Hindlimb muscle (tissue), 1 donor: ENCODE data around the gene PTPRC. TPM values are rescaled to one million over a fixed set of nuclear protein-coding genes. Genes with fewer than 3 reads are reported as not detected.
"Not testable (repeated sequence)": the region's sequence is repeated elsewhere in the genome, so short reads cannot be mapped to it uniquely, and the experiment has no call there.

Experiments used
- DNase-seq: peaks from one replicate; pipeline ENCODE4 v3.0.0-alpha.2; 2013
- polyA plus RNA-seq: library from polyadenylated mRNA; unstranded; fragments of 120-200 nt; gene quantifications from one replicate; pipeline ENCODE4 v1.2.1, GENCODE V29; 2013; ENCODE audit not compliant: insufficient read length

Gene PTPRC, protein sequence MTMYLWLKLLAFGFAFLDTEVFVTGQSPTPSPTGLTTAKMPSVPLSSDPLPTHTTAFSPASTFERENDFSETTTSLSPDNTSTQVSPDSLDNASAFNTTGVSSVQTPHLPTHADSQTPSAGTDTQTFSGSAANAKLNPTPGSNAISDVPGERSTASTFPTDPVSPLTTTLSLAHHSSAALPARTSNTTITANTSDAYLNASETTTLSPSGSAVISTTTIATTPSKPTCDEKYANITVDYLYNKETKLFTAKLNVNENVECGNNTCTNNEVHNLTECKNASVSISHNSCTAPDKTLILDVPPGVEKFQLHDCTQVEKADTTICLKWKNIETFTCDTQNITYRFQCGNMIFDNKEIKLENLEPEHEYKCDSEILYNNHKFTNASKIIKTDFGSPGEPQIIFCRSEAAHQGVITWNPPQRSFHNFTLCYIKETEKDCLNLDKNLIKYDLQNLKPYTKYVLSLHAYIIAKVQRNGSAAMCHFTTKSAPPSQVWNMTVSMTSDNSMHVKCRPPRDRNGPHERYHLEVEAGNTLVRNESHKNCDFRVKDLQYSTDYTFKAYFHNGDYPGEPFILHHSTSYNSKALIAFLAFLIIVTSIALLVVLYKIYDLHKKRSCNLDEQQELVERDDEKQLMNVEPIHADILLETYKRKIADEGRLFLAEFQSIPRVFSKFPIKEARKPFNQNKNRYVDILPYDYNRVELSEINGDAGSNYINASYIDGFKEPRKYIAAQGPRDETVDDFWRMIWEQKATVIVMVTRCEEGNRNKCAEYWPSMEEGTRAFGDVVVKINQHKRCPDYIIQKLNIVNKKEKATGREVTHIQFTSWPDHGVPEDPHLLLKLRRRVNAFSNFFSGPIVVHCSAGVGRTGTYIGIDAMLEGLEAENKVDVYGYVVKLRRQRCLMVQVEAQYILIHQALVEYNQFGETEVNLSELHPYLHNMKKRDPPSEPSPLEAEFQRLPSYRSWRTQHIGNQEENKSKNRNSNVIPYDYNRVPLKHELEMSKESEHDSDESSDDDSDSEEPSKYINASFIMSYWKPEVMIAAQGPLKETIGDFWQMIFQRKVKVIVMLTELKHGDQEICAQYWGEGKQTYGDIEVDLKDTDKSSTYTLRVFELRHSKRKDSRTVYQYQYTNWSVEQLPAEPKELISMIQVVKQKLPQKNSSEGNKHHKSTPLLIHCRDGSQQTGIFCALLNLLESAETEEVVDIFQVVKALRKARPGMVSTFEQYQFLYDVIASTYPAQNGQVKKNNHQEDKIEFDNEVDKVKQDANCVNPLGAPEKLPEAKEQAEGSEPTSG (N-terminal part only)
- polyA plus RNA-seq = 6.9 TPM

DNA sequence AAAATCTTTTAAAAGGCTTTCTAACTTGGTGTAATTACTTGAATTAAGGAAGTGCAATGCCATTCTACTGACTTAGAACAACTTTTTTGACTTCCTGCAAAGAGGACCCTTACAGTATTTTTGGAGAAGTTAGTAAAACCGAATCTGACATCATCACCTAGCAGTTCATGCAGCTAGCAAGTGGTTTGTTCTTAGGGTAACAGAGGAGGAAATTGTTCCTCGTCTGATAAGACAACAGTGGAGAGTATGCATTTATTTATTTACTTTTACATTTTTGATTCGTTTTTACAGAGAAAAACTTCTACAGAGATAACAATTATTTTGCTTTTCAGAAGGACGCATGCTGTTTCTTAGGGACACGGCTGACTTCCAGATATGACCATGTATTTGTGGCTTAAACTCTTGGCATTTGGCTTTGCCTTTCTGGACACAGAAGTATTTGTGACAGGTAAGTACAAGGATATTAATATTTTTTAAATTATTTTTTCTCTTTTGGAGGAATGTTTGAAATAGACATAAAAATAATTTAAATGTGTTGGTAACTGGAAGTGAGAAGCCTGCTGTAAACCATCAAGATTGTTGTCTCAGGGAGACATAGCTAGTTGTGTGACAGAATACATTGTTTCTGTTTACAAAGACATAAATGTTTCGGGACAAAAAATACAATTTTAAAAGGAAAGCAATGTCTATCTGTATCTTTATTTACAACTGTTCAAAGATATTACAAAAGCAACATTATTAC, at the start of gene PTPRC:
Gene PTPRC (plus strand): TSS at position 147 of the 742 bp plus-strand sequence. CDS start 229 bp downstream, at position 376.
- no peak for DNase-seq

DNA sequence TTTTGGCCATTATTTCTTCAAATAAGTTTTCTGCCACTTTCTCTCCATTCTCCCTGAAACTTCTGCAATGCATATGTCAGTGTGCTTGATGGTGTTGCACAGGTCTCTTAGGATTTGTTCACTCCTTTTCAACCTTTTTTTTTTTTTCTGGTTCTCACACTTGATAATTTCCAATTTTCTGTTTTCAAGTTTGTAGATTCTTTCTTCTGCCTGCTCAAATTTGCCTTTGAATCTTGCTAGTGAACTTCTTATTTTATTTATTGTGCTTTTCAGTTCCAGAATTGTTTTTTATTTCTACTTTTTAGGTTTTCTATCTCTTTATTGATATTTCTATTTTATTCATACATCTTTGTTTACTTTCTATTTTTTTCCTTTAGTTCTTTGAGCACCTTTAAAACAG, 48.4 kb upstream of the PTPRC start:
- no peak for DNase-seq

DNA sequence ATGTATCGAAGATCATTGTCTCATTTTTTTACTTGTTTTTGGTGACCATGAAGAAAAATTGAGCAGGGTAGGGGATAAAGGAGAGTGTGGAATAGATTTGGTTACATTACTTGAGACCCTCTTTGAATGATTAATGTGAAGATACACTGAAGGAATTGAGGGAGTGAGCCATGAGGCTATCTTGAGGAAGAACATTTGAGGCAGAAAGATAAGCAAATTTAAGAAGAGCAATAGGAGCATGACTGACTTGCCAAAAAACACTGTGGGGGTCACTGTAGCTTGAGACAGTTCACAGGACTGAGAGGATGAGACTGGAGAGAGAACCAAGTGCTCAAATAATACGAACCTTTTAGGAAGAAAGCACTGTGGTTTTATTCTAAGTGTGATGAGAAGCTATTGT, 43.1 kb upstream of the PTPRC start:
- DNase-seq = no peak

DNA sequence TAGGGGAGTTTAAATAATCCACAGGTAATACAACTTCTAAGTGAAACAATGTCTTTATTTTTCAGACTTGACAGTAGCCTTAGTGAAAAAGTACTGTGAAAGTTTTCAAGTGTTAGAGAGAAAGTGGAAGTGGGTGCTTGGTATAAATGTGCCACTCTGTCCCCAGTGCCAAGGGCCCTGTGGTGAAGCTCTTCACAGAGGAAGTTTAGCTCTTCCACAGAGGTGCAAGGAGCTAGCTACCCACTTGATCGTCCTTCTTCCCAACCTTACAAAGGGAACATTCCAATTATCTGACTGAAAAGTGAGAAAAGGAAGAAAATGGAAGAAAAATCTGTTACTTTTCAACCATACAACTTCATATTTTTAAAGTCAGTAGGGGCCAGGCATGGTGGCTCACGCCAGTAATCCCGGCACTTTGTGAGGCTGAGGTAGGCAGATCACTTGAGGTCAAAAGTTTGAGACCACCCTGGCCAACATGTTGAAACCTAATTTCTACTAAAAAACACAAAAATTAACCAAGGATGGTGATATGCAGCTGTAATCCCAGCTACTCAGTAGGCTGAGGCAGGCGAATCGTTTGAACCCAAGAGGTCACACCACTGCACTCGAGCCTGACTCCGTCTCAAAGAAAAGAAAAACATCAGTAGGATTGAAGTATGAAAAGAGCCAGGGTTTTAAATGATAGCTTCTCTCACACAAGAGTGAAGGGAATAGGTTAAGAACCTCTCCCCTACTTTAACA, 41.0 kb upstream of the PTPRC start:
- no peak for DNase-seq

DNA sequence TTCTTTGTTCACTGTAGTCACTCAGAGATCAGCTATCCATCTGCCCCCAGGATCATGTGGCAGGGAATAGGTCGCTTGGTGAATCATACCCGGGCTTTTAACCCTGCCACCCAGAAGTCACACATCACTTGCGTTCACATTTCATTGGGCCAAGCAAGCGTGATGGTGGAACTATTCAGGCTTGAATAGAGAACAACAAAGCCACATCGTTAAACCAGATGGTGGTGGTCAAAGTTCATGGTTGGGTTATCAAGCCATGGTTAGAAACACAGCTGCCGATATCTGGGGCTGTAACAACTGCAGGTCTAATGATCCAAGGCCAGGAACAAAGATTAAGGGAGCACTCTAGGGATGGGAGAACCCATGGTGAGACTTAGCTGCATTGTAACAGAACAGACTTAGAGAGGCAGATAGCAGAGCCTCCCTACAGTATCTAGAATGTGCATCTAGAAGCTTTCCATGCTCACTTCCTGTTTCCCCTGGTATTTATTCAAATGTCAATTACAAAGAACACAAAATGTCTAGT, 40.0 kb upstream of the PTPRC start:
- DNase-seq = no peak

DNA sequence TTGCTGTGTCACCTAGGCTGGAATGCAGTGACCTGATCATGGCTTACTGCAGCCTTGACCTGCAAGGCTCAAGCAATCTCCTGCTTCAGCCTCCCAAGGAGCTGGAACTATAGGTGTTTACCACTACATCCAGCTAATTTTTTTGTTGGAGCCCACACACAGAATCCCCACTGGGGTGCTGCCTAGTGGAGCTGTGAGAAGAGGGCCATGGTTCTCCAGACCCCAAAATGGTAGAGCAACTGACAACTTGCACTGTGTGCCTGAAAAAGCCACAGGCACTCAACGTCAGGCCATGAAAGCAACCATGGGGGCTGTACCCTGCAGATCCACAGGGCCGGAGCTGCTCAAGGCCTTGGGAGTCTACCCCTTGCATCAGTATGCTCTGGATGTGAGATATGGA, 39.1 kb upstream of the PTPRC start:
- DNase-seq = no peak

DNA sequence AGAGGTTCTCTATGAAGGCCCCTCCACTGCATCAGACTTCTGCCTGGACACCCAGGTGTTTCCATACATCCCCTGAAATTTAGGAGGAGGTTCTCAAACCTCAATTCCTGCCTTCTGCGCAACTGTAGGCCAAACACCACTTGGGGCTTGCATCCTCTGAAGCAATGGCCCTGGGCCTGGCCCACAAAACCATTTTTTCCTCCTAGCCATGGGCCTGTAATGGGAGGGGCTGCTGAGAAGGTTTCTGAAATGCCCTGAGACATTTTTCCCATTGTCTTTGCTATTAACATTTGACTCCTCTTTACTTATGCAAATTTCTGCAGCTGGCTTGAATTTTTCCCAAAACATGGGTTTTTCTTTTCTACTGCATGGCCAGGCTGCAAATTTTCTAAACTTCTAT, 37.9 kb upstream of the PTPRC start:
- no peak for DNase-seq

DNA sequence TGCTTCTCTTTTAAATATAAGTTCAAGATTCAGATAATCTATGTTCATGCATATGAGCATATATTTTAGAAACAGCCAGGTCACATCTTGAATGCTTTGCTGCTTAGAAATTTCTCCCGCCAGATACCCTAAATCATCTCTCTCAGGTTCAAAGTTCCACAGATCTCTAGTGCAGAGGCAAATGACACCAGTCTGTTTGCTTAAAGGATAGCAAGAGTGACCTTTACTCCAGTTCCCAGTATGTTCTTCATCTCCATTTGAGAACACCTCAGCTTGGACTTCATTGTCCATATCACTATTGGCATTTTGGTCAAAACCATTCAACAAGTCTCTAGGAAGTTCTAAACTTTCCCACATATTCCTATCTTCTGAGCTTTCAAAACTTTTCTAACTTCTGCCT, 37.5 kb upstream of the PTPRC start:
- DNase-seq = not testable (repeated sequence)

DNA sequence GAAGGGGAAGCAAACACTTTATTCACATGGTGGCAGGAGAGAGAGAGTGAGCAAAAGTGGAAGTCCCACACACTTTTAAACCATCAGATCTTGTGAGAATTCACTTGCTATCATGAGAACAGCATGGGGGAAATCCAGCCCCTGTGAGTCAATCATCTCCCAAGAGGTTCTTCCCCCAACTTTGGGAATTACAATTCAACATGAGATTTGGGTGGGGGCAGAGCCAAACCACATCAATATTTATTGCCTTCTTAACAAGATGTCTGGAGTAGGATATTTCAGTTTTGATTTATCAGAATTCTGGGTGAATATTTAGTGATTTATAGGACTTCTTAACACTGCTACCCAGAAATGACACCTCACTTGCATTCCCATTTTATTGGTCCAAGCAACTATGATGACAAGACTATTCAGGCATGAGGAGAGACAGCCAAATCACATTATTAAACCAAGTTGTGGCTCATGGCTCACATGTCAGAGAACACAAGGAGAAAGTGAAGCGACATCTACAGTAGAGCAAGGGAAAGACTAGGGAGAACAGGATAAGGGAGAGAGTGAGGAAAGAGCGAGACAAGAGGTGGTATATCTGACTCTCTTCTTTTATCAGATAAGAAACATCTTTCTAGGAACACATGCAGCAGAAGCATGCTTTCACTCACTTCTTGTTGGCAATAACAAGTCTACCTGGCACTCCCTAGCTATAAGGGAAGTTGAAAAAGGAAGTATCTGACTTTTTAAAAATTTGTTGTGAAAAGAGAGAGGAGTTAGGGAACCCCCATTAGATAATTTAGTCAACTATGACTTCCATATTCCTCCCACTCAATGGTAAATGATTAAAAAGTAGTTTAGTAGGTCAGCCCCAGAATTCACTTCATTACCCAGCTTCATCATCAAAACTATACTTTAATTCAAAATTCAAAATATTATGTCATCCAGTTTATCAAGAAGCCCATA, 36.6 kb upstream of the PTPRC start:
- no peak for DNase-seq

DNA sequence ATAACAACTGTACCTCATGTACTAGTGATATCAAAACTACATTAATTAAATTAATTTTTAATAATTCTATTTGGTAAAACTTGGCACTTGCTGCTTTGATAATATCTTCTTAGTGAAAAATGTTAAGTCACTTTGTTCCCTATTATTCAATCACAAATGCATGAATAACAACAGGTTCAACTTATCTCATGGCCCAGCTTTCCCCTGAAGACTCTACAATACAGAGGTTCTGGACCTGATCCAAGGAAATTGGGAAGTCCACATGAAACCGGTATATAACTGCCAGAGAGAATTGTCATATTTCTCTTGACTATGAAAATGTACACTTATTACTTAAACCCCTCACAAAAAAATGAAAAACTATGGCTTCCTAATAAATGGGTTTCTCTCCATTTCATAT, 33.9 kb upstream of the PTPRC start:
- DNase-seq = no peak

DNA sequence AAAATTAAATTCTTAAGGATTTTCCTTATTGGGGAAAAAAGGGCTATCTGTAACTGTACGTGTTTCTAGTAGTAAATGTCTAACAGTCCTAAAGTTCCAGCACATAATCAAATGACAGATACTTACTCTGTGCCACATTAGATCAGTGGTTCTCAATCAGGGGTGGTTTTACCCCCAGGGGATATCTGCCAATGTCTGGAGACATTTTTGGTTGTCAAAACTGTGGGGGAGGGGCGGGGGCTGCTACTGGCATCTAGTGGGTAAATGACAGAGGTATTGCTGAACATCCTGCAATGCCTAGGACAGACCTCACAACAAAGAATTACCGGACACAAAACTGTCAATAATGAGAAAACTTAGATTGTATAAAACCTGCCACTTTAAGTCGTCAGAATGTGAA, 33.4 kb upstream of the PTPRC start:
- DNase-seq = no peak

DNA sequence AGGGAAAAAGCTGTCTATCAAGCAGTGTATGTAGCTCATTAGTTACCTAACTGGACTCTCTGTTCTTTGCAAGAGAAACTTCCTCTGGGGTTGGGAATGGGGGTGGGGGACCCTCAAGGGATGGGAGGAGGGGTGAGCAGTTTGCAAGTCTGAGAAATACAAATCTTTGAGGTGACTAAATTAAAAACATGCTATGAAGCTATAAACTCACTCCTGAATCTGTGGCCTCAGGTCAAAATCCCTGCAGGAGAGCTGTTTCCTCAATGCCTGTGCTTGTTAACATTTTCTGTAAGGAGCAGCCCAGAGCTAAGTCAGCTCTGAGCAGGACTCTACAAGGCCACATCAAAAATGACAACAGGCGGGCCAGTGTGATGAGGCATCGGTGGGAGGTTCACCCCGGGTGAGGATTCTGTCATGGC, 32.8 kb upstream of the PTPRC start:
- no peak for DNase-seq

DNA sequence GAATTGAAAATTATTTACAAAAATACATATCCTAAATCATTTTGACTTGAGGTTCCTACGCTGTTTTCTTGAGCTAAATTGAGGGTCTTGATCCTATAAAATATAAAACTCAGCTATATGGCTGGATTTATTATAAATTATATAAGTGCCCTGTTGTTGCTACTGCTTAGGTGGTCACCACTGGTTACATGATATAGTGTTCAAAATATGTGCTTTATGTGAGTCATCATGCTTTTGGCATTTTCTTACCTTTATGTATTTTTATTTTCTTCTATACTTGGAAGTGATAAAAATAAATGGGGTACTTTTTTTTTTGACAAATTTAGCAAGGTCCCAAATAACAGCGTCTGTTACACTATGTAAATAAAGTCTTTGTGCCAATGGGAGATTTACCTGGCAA, 31.1 kb upstream of the PTPRC start:
- no peak for DNase-seq

DNA sequence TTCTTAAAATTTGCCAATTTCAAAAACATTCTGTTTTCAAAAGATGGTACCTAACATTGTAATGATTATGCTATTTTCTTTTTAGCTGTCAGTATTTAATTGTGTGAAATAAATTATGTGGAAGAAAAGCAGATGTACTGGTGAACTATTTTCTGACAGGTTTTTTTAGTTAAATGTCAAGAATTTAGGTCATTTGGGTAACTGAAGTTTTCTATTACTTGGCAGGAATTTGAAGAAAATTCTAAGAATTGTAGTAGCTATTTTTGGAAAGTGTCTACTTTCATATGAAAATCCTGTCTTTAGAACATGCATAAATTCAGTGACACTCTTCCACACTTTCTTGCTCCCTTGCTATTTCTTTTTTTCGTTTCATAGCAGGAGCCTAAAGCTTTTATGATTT, 28.5 kb upstream of the PTPRC start:
- DNase-seq = no peak

DNA sequence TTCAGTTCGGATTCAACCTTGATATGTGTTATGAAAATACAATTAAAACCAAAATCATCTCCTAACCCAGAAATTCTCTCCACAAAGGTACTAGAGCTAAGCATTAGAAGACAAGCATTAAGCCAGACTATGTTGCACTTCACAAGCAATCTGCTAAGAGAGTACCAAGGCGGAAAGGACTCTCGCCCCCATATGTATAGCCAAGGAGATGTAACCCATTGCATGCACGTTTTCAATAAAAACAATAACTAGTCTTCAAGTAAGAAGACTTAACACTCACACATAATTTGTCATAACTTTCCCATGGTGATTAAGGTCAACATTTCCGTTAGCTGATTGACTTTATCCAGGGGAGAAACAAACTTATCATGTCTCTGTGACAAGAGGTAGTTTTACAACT, 27.6 kb upstream of the PTPRC start:
- no peak for DNase-seq

DNA sequence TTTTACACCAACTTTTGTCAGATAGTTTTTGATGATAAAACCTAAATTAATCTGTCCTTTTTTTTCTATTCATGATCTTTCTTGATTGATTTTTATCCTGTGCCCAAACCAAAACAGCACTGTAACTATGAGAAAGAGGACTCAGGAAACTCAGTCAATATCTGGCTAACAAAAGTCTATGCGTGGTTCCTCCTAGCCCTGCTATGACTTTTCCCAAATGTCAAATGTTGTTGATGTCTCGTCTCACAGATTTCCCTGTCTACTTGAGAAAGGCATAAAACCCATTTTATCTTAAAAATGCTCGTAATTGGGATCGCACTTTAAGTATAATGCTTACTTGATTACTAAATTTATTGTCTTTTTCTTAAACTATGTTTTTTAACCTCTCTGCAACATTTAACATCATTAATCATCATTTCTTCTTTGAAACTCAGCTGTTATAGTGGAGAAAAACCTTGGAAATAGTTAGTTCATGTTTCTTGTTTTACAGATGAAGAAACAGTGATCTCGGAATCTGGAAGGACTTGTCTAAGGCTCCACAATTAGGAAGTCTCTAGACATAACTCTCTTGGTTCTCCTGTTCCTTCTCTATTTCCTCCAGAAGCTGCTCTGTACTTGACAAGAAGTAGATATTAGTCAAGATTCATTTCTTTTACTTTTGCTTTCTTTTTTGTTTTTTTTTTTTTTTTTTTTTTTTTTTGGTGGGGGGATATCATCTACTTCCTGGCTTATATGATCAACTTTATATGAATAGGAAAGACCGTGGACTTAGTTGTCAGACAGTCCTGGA, 26.2 kb upstream of the PTPRC start:
- no peak for DNase-seq

DNA sequence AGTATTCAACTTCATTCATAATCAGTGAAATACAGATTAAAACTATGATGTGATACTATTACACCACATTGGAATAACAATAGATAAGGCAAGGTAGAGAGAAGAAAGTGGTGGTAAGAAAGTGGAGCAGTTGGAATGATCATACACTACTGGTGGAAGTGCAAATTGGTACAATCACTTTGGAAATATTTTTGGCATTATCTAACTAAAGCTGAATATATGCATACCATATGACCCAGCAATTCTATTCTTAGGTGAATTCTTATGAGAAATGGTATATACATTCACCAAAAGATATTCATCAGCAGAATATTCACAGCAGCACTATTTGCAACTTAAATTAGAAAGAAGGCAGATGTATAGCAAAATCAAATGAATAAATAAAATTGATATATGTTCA, 21.4 kb upstream of the PTPRC start:
- DNase-seq = no peak

DNA sequence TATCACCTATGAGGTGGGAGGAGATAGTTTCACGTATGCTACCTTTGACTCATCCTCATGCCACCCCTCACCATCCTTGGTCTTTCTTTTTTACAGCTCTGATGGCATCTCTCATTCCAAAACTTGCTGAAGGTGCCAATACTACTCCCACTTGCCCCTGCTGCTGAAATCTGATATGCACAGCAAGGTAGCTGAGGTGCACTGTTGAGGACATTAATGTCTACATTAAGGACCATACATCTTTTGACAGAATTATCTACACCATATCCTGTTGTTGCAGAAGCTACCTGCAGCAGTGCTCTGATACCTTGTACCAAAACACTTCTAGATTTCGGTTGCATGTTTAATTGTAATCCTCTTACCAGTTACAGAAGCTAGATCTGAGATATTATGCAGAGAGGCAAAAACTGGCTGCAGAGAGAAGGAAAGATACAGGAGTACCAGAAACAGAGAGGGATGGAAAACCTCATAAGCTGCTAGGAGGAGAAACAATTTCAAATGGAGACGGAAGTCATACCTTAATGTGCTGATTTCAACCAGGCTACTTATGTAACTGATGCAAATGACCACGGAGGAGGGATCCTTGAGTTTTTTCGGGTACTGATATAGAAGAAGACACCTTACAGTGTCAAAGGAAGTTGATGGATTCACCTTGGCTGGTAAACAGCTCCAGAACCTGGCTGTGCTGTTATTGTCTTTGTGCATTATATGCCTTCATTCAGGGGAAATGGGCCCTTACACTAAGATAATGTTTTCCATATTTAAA, 19.3 kb upstream of the PTPRC start:
- no peak for DNase-seq
